ENCODE results near the gene FCHO1. TPM values are rescaled to one million over a fixed set of nuclear protein-coding genes. Genes with fewer than 3 reads are reported as not detected.

FCHO1 gene
- total and polyA plus RNA-seq, 2 experiments from 2014 or later, result 18.5 to 42.3 TPM

DNA sequence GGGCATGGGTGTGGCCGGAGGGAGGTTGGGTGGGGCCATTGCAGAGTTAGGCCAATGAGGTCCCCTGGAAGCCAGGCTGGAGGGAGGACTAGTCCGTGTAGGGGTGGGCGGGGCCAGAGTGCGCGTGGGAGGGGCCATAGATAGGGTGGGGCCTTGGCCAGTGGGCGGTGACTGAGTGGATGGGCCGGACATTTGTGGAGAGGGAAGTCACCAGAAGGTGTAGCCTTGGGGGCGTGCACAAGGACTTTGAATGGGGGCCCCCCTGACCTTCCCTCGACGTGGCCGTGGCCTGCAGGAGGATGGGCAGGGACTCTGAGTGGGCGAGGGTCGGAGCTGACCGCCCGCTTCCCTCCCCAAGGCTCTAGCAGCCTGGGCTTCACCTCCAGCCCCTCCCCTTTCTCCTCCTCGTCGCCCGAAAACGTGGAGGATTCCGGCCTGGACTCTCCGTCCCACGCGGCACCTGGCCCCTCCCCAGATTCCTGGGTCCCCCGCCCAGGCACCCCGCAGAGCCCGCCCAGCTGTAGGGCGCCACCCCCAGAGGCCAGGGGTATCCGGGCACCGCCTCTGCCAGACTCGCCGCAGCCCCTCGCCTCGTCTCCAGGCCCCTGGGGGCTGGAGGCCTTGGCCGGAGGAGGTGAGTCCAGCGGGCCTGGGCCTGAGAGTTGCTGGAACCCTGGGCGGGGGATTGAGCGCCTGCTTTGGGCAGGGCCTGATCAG lies 27.1 kb downstream of the FCHO1 start:
- no peak overlapping the region for H3K27ac Mint-ChIP-seq
- peaks cover 5% of the 10 kb centered on the region for H3K4me1 Mint-ChIP-seq
- Histone ChIP-seq H2AFZ (peak overlapping the region; percentile 90), H4K20me1 (replicated peaks; ENCODE audit: insufficient read depth) (no peaks in the 10 kb centered on the region), H3K27me3 (ENCODE audit: insufficient read depth) (no peaks in the 10 kb centered on the region), H3K4me3 (peak overlapping the region; percentile 85), H3K9me2 (ENCODE audit: insufficient read depth) (no peaks in the 10 kb centered on the region), H3K4me2 (peak overlapping the region; percentile 96), H3F3A (replicated peaks; ENCODE audit: low read depth) (0 out of 2 replicates have a peak, but pooled peaks cover 5% of the 10 kb centered on the region), H3K79me2 (replicated peaks; ENCODE audit: insufficient read depth) (no peaks in the 10 kb centered on the region), H3K4me1 (ENCODE audit: insufficient read depth) (no peaks in the 10 kb centered on the region), H3K36me3 (ENCODE audit: insufficient read depth) (no peaks in the 10 kb centered on the region), H3K27ac (ENCODE audit: low read depth) (peak overlapping the region; percentile 74; the same call in 1 of the 2 replicates)
- H3K4me3 Mint-ChIP-seq, result peak overlapping the region; percentile 73
- peaks cover 5% of the 10 kb centered on the region; the same call in 1 of the 3 replicates for H3K36me3 Mint-ChIP-seq (ENCODE audit: low read depth)
- ATAC-seq (peak; percentile 82), DNase-seq (ENCODE audit: low spot score) (peak; percentile 97)
- 0 out of 2 replicates have a peak, but pooled peaks have one; percentile 8 for TF ChIP-seq CREB1 (CRISPR knock-in tag; IDR thresholded peaks at IDR 0.05; ENCODE audit: low read depth)
- TF ChIP-seq ZNF462 (CRISPR knock-in tag; IDR thresholded peaks at IDR 0.05), result no peak
- TF ChIP-seq ETS1 (IDR thresholded peaks at IDR 0.05), result no peak
- TF ChIP-seq POLR2AphosphoS5 (IDR thresholded peaks at IDR 0.05; ENCODE audit: low read depth), result peak; percentile 43; the same call in 1 of the 2 replicates
- H3K9me3 Mint-ChIP-seq, result no peaks in the 10 kb centered on the region
- peaks cover 11% of the 10 kb centered on the region for H3K27me3 Mint-ChIP-seq (ENCODE audit: insufficient read depth, low read depth, poor library complexity)

All from GM23338 (cell line).